Ishikawa (cell line): Measurements from ENCODE around the gene SLC39A13.

Source experiments
- CEBPB ChIP-seq: IDR thresholded peaks from 2 replicates; pipeline ENCODE4 v1.6.1; 2012
- CREB1 ChIP-seq: IDR thresholded peaks from 2 replicates; pipeline ENCODE4 v1.6.1; 2012; ENCODE audit warnings: low read depth
- EGR1 ChIP-seq: IDR thresholded peaks from 2 replicates; pipeline ENCODE4 v1.6.1; 2012
- EP300 ChIP-seq: IDR thresholded peaks from 2 replicates; pipeline ENCODE4 v1.6.1; 2012; ENCODE audit warnings: borderline replicate concordance
- FOXM1 ChIP-seq: IDR thresholded peaks from 2 replicates; pipeline ENCODE4 v1.6.1; 2012; ENCODE audit warnings: low read depth, borderline replicate concordance
- NFIC ChIP-seq: IDR thresholded peaks from 2 replicates; pipeline ENCODE4 v1.6.1; 2012
- RAD21 ChIP-seq: IDR thresholded peaks from 2 replicates; pipeline ENCODE4 v1.6.1; 2012; ENCODE audit warnings: low read depth
- TAF1 ChIP-seq: IDR thresholded peaks from 2 replicates; pipeline ENCODE4 v1.6.1; 2012; ENCODE audit warnings: low read depth, mild to moderate bottlenecking
- TCF12 ChIP-seq: IDR thresholded peaks from 2 replicates; pipeline ENCODE4 v1.6.1; 2012; ENCODE audit warnings: low read depth
- TEAD4 ChIP-seq: IDR thresholded peaks from 2 replicates; pipeline ENCODE4 v1.6.1; 2012
- YY1 ChIP-seq: IDR thresholded peaks from 2 replicates; pipeline ENCODE4 v1.6.1; 2012; ENCODE audit warnings: low read depth
- ZBTB7A ChIP-seq: IDR thresholded peaks from 2 replicates; pipeline ENCODE4 v1.6.1; 2012; ENCODE audit warnings: low read depth
- TF ChIP-seq, protein P1 (sequence below): IDR thresholded peaks from 2 replicates; pipeline ENCODE4 v1.6.1; 2012
- TF ChIP-seq, protein P2 (sequence below): IDR thresholded peaks from 2 replicates; pipeline ENCODE4 v1.6.1; 2012
- TF ChIP-seq, protein P3 (sequence below): IDR thresholded peaks from 2 replicates; pipeline ENCODE4 v1.6.1; 2012; ENCODE audit warnings: low read depth, mild to moderate bottlenecking

Gene SLC39A13

DNA sequence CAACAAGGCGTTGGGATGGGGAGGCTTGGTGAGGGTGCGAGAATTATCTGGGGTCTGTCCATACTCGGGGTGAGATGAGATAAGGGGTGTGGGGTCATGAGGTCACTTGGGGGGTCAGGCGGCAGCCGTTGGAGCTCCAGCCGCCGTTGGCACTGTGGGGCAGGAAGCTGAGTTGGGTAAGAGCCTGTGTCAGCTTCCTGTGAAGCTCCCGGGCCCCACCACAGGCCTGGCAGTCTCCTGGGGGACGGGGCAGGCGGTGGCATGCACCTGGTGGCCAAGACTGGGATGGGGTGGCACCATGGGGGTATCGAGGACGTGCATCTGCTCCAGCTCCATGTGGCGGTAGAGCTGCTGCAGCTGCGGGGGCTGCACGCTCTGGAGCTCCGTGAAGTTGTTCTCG lies 48.8 kb upstream of the SLC39A13 start:
- TF ChIP-seq NFIC (no peak), EP300 (no peak), YY1 (no peak), CEBPB (no peak), TCF12 (no peak), ZBTB7A (no peak), CREB1 (no peak), TAF1 (no peak), EGR1 (no peak), RAD21 (no peak), FOXM1 (no peak), TEAD4 (no peak)
- TF ChIP-seq, protein P1, sequence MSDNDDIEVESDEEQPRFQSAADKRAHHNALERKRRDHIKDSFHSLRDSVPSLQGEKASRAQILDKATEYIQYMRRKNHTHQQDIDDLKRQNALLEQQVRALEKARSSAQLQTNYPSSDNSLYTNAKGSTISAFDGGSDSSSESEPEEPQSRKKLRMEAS = no peak
- TF ChIP-seq, protein P2, sequence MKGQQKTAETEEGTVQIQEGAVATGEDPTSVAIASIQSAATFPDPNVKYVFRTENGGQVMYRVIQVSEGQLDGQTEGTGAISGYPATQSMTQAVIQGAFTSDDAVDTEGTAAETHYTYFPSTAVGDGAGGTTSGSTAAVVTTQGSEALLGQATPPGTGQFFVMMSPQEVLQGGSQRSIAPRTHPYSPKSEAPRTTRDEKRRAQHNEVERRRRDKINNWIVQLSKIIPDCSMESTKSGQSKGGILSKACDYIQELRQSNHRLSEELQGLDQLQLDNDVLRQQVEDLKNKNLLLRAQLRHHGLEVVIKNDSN = no peak
- TF ChIP-seq, protein P3, sequence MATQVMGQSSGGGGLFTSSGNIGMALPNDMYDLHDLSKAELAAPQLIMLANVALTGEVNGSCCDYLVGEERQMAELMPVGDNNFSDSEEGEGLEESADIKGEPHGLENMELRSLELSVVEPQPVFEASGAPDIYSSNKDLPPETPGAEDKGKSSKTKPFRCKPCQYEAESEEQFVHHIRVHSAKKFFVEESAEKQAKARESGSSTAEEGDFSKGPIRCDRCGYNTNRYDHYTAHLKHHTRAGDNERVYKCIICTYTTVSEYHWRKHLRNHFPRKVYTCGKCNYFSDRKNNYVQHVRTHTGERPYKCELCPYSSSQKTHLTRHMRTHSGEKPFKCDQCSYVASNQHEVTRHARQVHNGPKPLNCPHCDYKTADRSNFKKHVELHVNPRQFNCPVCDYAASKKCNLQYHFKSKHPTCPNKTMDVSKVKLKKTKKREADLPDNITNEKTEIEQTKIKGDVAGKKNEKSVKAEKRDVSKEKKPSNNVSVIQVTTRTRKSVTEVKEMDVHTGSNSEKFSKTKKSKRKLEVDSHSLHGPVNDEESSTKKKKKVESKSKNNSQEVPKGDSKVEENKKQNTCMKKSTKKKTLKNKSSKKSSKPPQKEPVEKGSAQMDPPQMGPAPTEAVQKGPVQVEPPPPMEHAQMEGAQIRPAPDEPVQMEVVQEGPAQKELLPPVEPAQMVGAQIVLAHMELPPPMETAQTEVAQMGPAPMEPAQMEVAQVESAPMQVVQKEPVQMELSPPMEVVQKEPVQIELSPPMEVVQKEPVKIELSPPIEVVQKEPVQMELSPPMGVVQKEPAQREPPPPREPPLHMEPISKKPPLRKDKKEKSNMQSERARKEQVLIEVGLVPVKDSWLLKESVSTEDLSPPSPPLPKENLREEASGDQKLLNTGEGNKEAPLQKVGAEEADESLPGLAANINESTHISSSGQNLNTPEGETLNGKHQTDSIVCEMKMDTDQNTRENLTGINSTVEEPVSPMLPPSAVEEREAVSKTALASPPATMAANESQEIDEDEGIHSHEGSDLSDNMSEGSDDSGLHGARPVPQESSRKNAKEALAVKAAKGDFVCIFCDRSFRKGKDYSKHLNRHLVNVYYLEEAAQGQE = no peak

DNA sequence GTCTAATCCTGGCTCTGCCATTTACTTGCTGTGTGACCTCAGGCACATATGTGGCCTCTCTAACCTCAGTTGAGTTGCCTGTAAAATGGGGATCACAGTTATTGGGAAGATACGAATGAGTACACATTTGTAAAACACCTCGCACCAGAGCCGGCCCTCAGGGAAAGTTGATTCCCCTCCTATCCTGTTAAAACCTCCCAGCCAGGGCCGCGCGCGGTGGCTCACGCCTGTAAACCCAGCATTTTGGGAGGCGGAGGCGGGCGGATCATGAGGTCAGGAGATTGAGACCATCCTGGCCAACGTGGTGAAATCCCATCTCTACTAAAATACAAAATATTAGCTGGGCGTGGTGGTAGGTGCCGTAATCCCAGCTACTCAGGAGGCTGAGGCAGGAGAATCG lies 48.0 kb upstream of the SLC39A13 start:
- TF ChIP-seq, protein P1 = no peak
- TF ChIP-seq, protein P2 = no peak
- TF ChIP-seq TCF12 (no peak), YY1 (no peak), CREB1 (no peak), ZBTB7A (no peak), FOXM1 (no peak), NFIC (no peak), EGR1 (no peak), CEBPB (no peak), RAD21 (no peak), TAF1 (no peak), EP300 (no peak), TEAD4 (no peak)
- TF ChIP-seq, protein P3 = no peak

DNA sequence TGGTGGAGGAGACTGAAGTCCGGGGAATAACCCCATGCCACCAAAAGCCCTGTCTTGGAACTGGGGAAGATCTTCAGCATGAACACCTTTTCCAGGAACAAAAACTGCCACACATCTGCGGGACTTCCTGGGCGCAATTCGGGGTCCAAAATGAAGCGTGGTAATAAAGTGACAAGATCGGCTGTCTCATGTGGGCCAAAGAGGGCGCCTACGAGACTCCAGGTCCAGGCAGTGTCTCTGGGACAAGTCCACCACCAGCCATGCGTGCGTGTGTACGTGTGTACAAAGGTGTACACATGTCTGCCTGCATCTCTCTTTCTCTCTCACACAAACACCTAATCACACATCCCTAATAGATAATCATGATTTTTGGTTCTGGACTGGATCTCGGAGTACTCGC lies 47.0 kb upstream of the SLC39A13 start:
- no peak for TF ChIP-seq CEBPB
- TF ChIP-seq RAD21 = no peak
- no peak for TF ChIP-seq EGR1
- TF ChIP-seq CREB1 = no peak
- TF ChIP-seq YY1 = no peak
- TF ChIP-seq ZBTB7A = no peak
- no peak for TF ChIP-seq EP300
- TF ChIP-seq NFIC = no peak
- no peak for TF ChIP-seq TEAD4
- TF ChIP-seq, protein P1 = no peak
- no peak for TF ChIP-seq TAF1

DNA sequence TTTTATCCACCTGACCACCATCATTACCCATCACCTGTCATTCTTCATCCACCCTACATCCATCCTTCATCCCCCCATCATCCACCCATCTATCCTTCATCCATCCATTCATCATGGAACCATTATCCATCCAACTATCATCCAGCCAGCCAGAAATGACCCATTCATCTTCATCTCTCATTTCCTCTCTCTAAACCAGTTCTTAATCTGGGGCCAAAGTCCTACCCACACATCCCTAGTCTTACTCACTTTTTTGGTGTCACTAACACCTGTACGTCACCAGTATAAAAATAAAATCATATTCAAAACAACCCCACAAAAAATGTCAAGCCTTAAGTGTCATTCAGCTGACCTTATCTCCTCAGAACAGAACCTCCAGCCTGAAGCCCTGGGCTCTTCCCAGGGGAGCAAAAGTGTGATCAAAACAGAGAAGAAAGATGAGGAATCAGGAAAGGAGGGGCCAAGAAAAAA lies 42.3 kb upstream of the SLC39A13 start:
- TF ChIP-seq FOXM1 (no peak), CEBPB (no peak), TEAD4 (no peak), EGR1 (no peak), RAD21 (no peak), CREB1 (no peak), ZBTB7A (no peak), NFIC (no peak), TAF1 (no peak), TCF12 (no peak), YY1 (no peak), EP300 (no peak)
- TF ChIP-seq, protein P2 = no peak
- TF ChIP-seq, protein P1 = no peak
- TF ChIP-seq, protein P3 = no peak
